OCI-LY7 (cell line): ENCODE measurements around the gene CBFA2T3. TPM values are rescaled to one million over a fixed set of nuclear protein-coding genes. Genes with fewer than 3 reads are reported as not detected.

ENCODE experiments used
- BruUV-seq: library from RNA; stranded (reverse); fragments of 400-500 nt; replicated peaks from 2 replicates; lab custom pipeline; 2021; lab: Mats Ljungman, UMichigan
- CTCF ChIA-PET: fragments of 300-600 bp; sonication (Branson Sonifier 250); formaldehyde crosslinking; loops from one replicate; lab custom pipeline; 2022; ENCODE audit warnings: antibody characterized with exemption; ENCODE audit not compliant: unreplicated experiment; lab: Charles Lee
- POLR2A ChIA-PET: fragments of 300-600 bp; sonication (Branson Sonifier 250); formaldehyde crosslinking; loops from one replicate; lab custom pipeline; 2022; ENCODE audit warnings: antibody characterized with exemption; lab: Charles Lee
- DNase-seq: peaks from one replicate; pipeline ENCODE4 v3.0.0-alpha.2; 2015; ENCODE audit warnings: low spot score
- H2AFZ ChIP-seq: fragments of 200-600 bp; sonication (generic), shearing (Covaris generic); 2 replicates; pipeline ENCODE4 v1.6.1; 2014; ENCODE audit warnings: mild to moderate bottlenecking, antibody characterized with exemption, low read length, moderate library complexity
- H3K27ac ChIP-seq: fragments of 200-600 bp; sonication (generic); 2 replicates; pipeline ENCODE4 v1.5.1; 2014; ENCODE audit warnings: mixed run types, low read depth, mild to moderate bottlenecking, moderate library complexity, low read length, inconsistent platforms; ENCODE audit not compliant: poor library complexity, severe bottlenecking
- H3K36me3 ChIP-seq: fragments of 200-600 bp; sonication (generic); 2 replicates; pipeline ENCODE4 v1.6.1; 2014; ENCODE audit warnings: mild to moderate bottlenecking, antibody characterized with exemption, low read length, moderate library complexity, mixed read lengths; ENCODE audit not compliant: insufficient read depth
- H3K4me1 ChIP-seq: fragments of 200-600 bp; sonication (generic); 2 replicates; pipeline ENCODE4 v1.5.1; 2014; ENCODE audit warnings: mild to moderate bottlenecking, low read length; ENCODE audit not compliant: insufficient read depth, poor library complexity, severe bottlenecking
- H3K4me2 ChIP-seq: fragments of 200-600 bp; sonication (generic); 2 replicates; pipeline ENCODE4 v1.6.1; 2014; ENCODE audit warnings: mild to moderate bottlenecking, low read length
- H3K4me3 ChIP-seq: fragments of 200-600 bp; sonication (generic); 2 replicates; pipeline ENCODE4 v1.5.1; 2014; ENCODE audit warnings: mild to moderate bottlenecking, low read depth, low read length; ENCODE audit not compliant: poor library complexity, severe bottlenecking
- H3K79me2 ChIP-seq: fragments of 200-600 bp; sonication (generic); 2 replicates; pipeline ENCODE4 v1.6.1; 2016; ENCODE audit warnings: low read depth, mild to moderate bottlenecking, low read length, moderate library complexity, mixed read lengths; ENCODE audit not compliant: insufficient read depth
- H3K9me2 ChIP-seq: fragments of 200-600 bp; sonication (generic); 2 replicates; pipeline ENCODE4 v1.6.1; 2016; ENCODE audit warnings: mild to moderate bottlenecking, low read length, mixed read lengths; ENCODE audit not compliant: insufficient read depth
- H3K9me3 ChIP-seq: fragments of 200-600 bp; sonication (generic); 2 replicates; pipeline ENCODE4 v1.6.1; 2014; ENCODE audit warnings: mild to moderate bottlenecking, mixed run types, low read length, mixed read lengths
- H4K20me1 ChIP-seq: fragments of 200-600 bp; sonication (generic); 2 replicates; pipeline ENCODE4 v1.6.1; 2014; ENCODE audit warnings: mild to moderate bottlenecking, antibody characterized with exemption, low read length, moderate library complexity, mixed read lengths; ENCODE audit not compliant: insufficient read depth
- CTCF ChIP-seq: fragments of 200-600 bp; sonication (generic); conservative IDR thresholded peaks from 2 replicates; pipeline ENCODE4 v1.5.1; 2014; ENCODE audit warnings: mild to moderate bottlenecking, antibody characterized with exemption, low read length, moderate library complexity, mixed read lengths
- EZH2phosphoT487 ChIP-seq: fragments of 200-600 bp; sonication (generic); IDR thresholded peaks from 2 replicates; pipeline ENCODE4 v1.6.1; 2018; ENCODE audit warnings: low read depth, borderline replicate concordance, mild to moderate bottlenecking, mixed run types, antibody characterized with exemption, low read length, moderate library complexity, mixed read lengths
- intact Hi-C: fragments of 100-400 bp; cut with micrococcal nuclease; formaldehyde crosslinking; loops from one replicate; pipeline ENCODE4 v1.10.0; 2022; ENCODE audit not compliant: unreplicated experiment
- total RNA-seq, 2 experiments: library from RNA; depleted of rRNA in 1 of 2; stranded (reverse); fragments of >200 nt in 1 of 2; shearing (Covaris generic) in 1 of 2; gene quantifications; 2 replicates each; pipeline ENCODE4 v1.2.3, GENCODE V29; 2014 to 2022

Gene CBFA2T3
- total RNA-seq, 2 experiments from 2014 or later, result 1.1 to 48.0 TPM

DNA sequence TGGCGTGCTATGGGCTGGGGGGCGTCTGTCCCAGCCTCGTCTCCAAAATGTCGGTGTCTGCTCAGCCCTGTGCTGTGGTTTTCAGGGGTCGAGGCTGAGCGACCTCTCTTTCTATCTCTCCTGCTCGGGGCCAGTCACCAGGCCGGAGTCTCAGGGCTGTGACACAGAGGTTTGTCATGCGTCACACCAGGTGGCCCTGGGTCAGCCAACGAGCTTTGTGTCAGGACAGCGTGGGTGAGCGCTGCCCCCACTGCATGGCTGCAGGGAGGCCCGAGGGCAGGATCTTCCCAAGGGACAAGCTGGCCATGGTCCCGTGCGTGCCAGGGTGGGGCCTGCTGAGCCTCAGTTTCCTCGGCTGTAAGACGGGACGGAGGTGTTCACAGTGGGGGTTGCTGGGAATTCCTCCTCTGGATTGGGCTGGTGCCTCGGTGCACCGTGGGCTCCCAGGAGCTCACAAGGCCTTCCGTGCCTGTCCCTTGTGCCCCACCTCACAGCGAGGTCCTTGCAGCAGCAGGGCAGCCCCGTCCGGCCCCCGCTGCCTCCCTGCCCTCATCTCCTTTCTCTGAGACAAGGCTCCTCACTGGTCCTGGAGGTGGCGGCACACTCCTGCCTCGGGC is 50.5 kb downstream of the CBFA2T3 start:
- DNase-seq, result no peak
- H3K36me3 ChIP-seq, result no peaks in the 10 kb centered on the region
- peaks cover 15% of the 10 kb centered on the region for H3K4me1 ChIP-seq
- H3K27ac ChIP-seq, result no peak overlapping the region
- H3K4me2 ChIP-seq, result no peak overlapping the region
- no peak overlapping the region for H2AFZ ChIP-seq
- ChIA-PET POLR2A (no interaction called here), CTCF (no interaction called here)
- H3K79me2 ChIP-seq, result no peaks in the 10 kb centered on the region
- intact Hi-C loops, result no loop called here
- H4K20me1 ChIP-seq, result no peaks in the 10 kb centered on the region; the same call in 1 of the 2 replicates
- no peak overlapping the region for H3K4me3 ChIP-seq
- no TSS peak for BruUV-seq
- TF ChIP-seq CTCF, result no peak
- TF ChIP-seq EZH2phosphoT487, result no peak
- H3K9me3 ChIP-seq, result no peaks in the 10 kb centered on the region
- no peaks in the 10 kb centered on the region for H3K9me2 ChIP-seq

DNA sequence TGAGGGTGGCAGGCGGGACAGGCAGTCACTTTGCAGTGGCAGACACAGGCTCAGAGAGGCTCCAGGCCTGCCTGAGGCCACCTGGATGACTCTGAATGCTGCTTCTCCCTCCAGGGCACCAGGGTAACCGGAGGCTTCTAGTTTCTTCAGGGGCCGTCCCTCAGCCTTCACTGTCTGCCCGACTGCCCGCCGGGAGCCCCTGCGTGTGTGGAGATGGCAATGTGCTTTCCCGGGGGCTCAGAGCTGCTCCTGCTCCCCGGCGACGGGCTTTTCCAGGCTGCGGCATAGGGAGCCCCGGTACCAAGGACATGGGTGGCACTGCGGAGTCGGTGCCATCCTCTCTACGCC is 51.5 kb downstream of the CBFA2T3 start:
- intact Hi-C loops, result no loop called here
- peak overlapping the region; percentile 24 for H3K4me2 ChIP-seq
- TF ChIP-seq EZH2phosphoT487 (no peak), CTCF (no peak; the same call in 1 of the 2 replicates)
- no peak for DNase-seq
- no peaks in the 10 kb centered on the region; the same call in 1 of the 2 replicates for H4K20me1 ChIP-seq
- H3K9me3 ChIP-seq, result no peaks in the 10 kb centered on the region
- no peak overlapping the region for H2AFZ ChIP-seq
- peaks cover 15% of the 10 kb centered on the region for H3K4me1 ChIP-seq
- ChIA-PET POLR2A (interaction anchor here (0.6 kb wide), 1 partner anchor 316 kb away, joined by 3 read pairs; no protein-coding TSS in a partner anchor), CTCF (no interaction called here)
- BruUV-seq, result no TSS peak
- no peaks in the 10 kb centered on the region for H3K9me2 ChIP-seq
- no peaks in the 10 kb centered on the region for H3K36me3 ChIP-seq
- H3K79me2 ChIP-seq, result no peaks in the 10 kb centered on the region
- no peak overlapping the region for H3K4me3 ChIP-seq
- H3K27ac ChIP-seq, result no peak overlapping the region

DNA sequence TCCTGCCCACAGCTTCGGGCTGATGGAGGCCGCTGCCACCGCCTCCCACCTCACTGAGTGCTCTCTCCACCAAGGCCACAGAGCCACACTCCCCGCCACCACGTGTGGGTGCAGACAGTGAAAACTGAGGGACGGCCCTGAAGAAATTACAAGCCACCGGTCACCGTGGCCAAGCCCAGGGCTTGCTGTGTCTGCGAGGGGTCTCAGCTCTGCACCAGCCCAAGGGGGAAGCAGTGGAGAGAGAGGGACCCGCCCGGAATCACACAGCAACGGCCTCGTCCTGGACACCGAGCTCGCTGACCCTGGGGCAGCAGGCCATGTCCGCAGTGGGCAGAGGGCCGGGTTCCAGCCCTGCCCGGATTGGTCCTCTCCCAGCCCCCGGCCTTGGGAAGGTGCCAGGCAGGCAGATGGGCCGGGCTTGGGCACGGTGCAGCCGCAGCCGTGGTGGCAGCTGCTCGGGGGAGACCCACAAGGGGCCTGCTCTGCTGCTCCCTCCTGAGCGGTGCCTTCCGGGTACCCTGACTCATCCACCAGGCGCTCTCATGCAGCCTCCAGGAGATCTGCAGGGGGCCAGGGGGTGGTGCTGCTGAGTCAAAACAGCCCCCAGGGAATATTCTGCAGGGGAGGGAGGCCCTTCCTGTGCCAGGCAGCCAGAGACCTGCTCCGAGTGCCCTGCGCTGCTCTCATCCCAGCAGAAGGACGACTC is 52.0 kb downstream of the CBFA2T3 start:
- Histone ChIP-seq H3K9me3 (no peaks in the 10 kb centered on the region), H3K27ac (no peak overlapping the region), H3K4me2 (peak overlapping the region; percentile 24), H2AFZ (no peak overlapping the region), H3K9me2 (no peaks in the 10 kb centered on the region), H3K4me1 (peaks cover 15% of the 10 kb centered on the region), H3K4me3 (no peak overlapping the region), H3K36me3 (no peaks in the 10 kb centered on the region), H4K20me1 (no peaks in the 10 kb centered on the region; the same call in 1 of the 2 replicates), H3K79me2 (no peaks in the 10 kb centered on the region)
- TF ChIP-seq CTCF, result peak; percentile 77
- no peak for TF ChIP-seq EZH2phosphoT487
- intact Hi-C loops, result no loop called here
- CTCF ChIA-PET, result no interaction called here
- DNase-seq, result peak; percentile 92
- no TSS peak for BruUV-seq
- POLR2A ChIA-PET, result interaction anchor here (0.6 kb wide), 1 partner anchor 317 kb away, joined by 3 read pairs; no protein-coding TSS in a partner anchor
